ENCODE data around the gene PDRG1.
"Not testable (repeated sequence)": the region's sequence is repeated elsewhere in the genome, so short reads cannot be mapped to it uniquely, and the experiment has no call there.

PDRG1 gene

DNA sequence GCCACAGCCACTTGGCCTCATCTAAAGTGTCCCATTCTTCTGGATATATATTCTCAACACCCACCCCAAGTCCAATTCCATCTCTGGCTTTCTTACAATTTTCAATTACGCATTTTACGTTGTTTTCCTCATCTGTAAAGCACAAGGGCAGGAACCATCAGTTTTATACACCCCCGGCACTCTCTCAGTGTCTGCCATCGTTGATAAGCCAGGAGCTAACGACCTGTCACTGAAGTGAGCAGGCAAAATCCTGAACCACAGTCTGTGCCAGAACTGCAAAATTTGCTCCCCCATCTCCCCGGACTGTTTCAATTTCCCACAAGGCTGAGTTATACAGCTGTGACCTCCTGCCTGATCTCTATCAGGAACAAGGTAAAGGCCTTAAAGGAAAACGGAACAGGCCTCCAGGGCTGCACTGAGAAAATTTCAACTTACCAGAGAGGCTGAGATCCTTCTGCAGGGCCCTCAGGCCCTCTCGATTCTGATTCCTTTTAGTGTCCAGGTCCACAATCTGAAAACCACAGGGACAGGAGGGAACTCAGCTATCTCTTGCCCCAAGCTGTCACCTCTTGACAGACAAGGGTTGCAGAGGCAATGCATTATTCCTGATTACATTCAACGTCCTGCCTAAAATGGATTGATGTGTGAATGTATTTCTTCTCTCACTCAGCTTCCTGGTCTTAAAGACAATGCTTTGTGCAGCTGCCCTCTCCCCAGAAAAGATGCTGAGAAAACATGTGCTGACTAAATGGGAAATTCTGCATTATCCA is 1.8 kb downstream of the PDRG1 start:
- H3K4me1 Mint-ChIP-seq (ENCODE audit: low read depth) = peaks cover 31% of the 10 kb centered on the region
- H3K4me3 Mint-ChIP-seq = peak overlapping the region; percentile 96
- no peaks in the 10 kb centered on the region for H3K9me3 Mint-ChIP-seq
- peak overlapping the region; percentile 37 for H3K27ac Mint-ChIP-seq
- H3K27me3 Mint-ChIP-seq = no peaks in the 10 kb centered on the region
- H3K36me3 Mint-ChIP-seq (ENCODE audit: low read depth) = peaks cover 66% of the 10 kb centered on the region
- no peak for DNase-seq

DNA sequence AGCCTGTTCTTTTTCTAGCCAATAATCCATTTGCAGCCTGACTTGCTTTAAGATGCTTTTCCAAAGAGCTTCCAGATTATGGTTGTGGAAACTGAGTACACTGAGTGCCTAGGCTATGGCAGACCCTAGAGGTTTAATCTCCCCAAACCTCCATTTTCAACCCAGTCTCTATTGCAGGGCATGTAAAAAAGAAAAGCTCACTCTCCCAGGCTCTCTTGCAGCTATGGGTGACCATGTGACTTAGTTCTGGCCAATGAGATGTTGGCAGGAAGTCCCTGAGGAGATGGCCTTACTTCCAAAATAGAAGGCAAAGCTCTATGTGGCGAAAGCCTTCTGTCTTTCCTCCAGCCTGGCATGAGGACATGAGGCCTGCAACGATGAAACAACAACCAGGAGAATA is 3.8 kb downstream of the PDRG1 start:
- no peaks in the 10 kb centered on the region for H3K27me3 Mint-ChIP-seq
- H3K9me3 Mint-ChIP-seq = no peaks in the 10 kb centered on the region
- H3K27ac Mint-ChIP-seq = no peak overlapping the region
- no peak for DNase-seq
- H3K4me1 Mint-ChIP-seq (ENCODE audit: low read depth) = peaks cover 31% of the 10 kb centered on the region
- H3K4me3 Mint-ChIP-seq = no peak overlapping the region
- H3K36me3 Mint-ChIP-seq (ENCODE audit: low read depth) = peaks cover 83% of the 10 kb centered on the region

GRCh38 chr20:31945785-31946184 is 6.1 kb downstream of the PDRG1 start:
- no peak for DNase-seq
- H3K36me3 Mint-ChIP-seq (ENCODE audit: low read depth) = peaks cover 85% of the 10 kb centered on the region
- H3K27me3 Mint-ChIP-seq = no peaks in the 10 kb centered on the region
- no peak overlapping the region for H3K27ac Mint-ChIP-seq
- no peaks in the 10 kb centered on the region for H3K9me3 Mint-ChIP-seq
- H3K4me1 Mint-ChIP-seq (ENCODE audit: low read depth) = peaks cover 19% of the 10 kb centered on the region
- H3K4me3 Mint-ChIP-seq = no peak overlapping the region

- no peak for DNase-seq
- Mint-ChIP-seq H3K27ac (no peak overlapping the region), H3K27me3 (no peaks in the 10 kb centered on the region), H3K36me3 (ENCODE audit: low read depth) (peaks cover 82% of the 10 kb centered on the region), H3K9me3 (no peaks in the 10 kb centered on the region), H3K4me3 (no peak overlapping the region), H3K4me1 (ENCODE audit: low read depth) (peaks cover 14% of the 10 kb centered on the region)
Observed at GRCh38 chr20:31945319-31945718, 6.5 kb downstream of the PDRG1 start.

DNA sequence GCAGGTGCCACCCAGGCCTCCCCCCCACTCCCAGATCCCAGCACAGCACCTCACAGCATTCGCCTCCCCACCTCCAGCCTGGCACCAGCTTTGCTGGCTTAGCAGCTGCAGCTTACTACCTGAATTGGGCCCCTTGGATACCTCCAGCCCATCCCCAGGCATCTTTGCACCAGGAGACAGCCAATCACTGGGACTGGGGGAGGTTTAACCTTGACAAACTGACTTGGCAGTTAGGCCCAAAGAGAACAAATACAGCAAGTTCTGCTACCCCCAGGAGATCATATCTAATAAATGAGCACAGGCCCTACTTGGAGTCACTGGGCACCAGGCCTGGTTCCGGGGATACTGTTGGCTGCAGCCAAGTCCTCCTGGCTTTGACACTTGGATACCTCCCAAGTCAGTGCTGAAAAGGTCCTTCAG is 8.8 kb downstream of the PDRG1 start:
- DNase-seq = no peak
- H3K36me3 Mint-ChIP-seq (ENCODE audit: low read depth) = peaks cover 60% of the 10 kb centered on the region
- H3K4me1 Mint-ChIP-seq (ENCODE audit: low read depth) = no peaks in the 10 kb centered on the region
- H3K9me3 Mint-ChIP-seq = no peaks in the 10 kb centered on the region
- H3K27me3 Mint-ChIP-seq = no peaks in the 10 kb centered on the region
- H3K27ac Mint-ChIP-seq = peak overlapping the region; percentile 6
- no peak overlapping the region for H3K4me3 Mint-ChIP-seq

GRCh38 chr20:31939661-31940060 is 12.2 kb downstream of the PDRG1 start:
- H3K4me3 Mint-ChIP-seq = no peak overlapping the region
- no peaks in the 10 kb centered on the region for H3K9me3 Mint-ChIP-seq
- H3K27ac Mint-ChIP-seq = no peak overlapping the region
- H3K36me3 Mint-ChIP-seq (ENCODE audit: low read depth) = peaks cover 26% of the 10 kb centered on the region
- DNase-seq = no peak
- H3K27me3 Mint-ChIP-seq = no peaks in the 10 kb centered on the region
- no peaks in the 10 kb centered on the region for H3K4me1 Mint-ChIP-seq (ENCODE audit: low read depth)

GRCh38 chr20:31937820-31938219 is 14.0 kb downstream of the PDRG1 start:
- H3K9me3 Mint-ChIP-seq = no peaks in the 10 kb centered on the region
- H3K36me3 Mint-ChIP-seq (ENCODE audit: low read depth) = peaks cover 10% of the 10 kb centered on the region
- no peaks in the 10 kb centered on the region for H3K27me3 Mint-ChIP-seq
- DNase-seq = no peak
- H3K27ac Mint-ChIP-seq = no peak overlapping the region
- H3K4me3 Mint-ChIP-seq = no peak overlapping the region
- H3K4me1 Mint-ChIP-seq (ENCODE audit: low read depth) = no peaks in the 10 kb centered on the region

DNA sequence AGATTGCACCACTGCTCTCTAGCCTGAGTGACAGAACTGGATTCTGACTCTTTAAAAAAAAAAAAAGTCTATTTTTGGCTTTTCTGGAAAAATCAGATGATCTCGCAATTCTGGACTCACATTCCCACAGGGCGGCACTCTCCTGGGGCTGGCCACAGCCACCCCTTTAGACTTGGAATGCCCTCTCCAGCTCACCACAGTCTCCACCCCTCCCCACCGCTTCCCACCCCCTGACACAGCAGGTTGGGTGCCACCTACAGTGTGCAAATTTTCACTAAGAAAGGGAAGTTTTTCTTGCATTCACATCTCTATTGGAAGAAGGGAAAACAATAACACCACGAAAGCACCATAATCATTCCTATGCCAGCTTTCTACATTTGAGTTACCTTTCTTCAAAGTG is 15.4 kb downstream of the PDRG1 start:
- no peaks in the 10 kb centered on the region for H3K36me3 Mint-ChIP-seq (ENCODE audit: low read depth)
- H3K4me1 Mint-ChIP-seq (ENCODE audit: low read depth) = no peaks in the 10 kb centered on the region
- no peak overlapping the region for H3K4me3 Mint-ChIP-seq
- no peak for DNase-seq
- H3K27ac Mint-ChIP-seq = no peak overlapping the region
- no peaks in the 10 kb centered on the region for H3K27me3 Mint-ChIP-seq
- no peaks in the 10 kb centered on the region for H3K9me3 Mint-ChIP-seq

- Mint-ChIP-seq H3K4me1 (ENCODE audit: low read depth) (no peaks in the 10 kb centered on the region), H3K27ac (no peak overlapping the region), H3K9me3 (no peaks in the 10 kb centered on the region), H3K36me3 (ENCODE audit: low read depth) (no peaks in the 10 kb centered on the region), H3K27me3 (peaks cover 5% of the 10 kb centered on the region), H3K4me3 (no peak overlapping the region)
- no peak for DNase-seq
Observed at GRCh38 chr20:31934968-31935764, 16.7 kb downstream of the PDRG1 start.

DNA sequence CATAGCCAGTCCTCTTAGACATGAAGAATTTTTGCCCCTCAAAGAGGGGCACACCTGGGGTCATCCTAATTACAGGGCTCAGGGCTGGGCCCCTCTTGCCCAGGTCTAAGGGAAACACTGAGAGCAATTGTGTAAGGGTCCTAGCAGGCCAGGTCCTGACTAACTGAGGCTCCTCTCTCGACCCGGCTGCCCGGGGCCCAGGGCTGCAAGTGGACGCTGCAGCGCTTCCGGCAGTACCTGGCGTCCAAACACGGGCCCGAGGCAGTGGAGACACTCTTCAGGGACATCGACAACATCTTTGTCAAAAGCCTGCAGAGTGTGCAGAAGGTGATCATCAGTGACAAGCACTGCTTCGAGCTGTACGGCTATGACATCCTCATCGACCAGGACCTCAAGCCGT is 17.4 kb downstream of the PDRG1 start:
- no peak overlapping the region for H3K4me3 Mint-ChIP-seq
- no peaks in the 10 kb centered on the region for H3K4me1 Mint-ChIP-seq (ENCODE audit: low read depth)
- DNase-seq = no peak
- no peaks in the 10 kb centered on the region for H3K36me3 Mint-ChIP-seq (ENCODE audit: low read depth)
- no peak overlapping the region for H3K27ac Mint-ChIP-seq
- H3K9me3 Mint-ChIP-seq = no peaks in the 10 kb centered on the region
- peaks cover 5% of the 10 kb centered on the region for H3K27me3 Mint-ChIP-seq

DNA sequence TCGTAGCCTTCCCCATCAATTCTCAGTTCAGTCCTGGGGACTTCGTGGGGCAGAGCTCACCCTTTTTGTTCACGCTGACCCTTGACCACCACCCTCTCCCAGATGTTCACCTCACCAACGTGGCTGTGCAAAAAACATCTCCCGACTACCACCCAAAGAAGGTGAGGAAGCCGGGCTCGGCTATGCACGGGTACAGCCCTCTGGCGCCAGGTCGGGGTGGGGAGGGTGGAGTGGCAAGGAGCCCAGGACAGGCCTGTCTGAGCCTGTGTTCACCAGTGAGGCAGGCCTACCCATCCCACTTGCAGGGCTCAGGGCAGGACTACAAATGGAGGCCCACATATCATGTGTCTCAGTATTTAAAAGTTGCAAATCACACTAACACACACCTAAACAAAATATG is 18.1 kb downstream of the PDRG1 start:
- no peak for DNase-seq
- H3K36me3 Mint-ChIP-seq (ENCODE audit: low read depth) = no peaks in the 10 kb centered on the region

GRCh38 chr20:31930779-31931178 is 21.1 kb downstream of the PDRG1 start:
- Mint-ChIP-seq H3K27me3 (peaks cover 15% of the 10 kb centered on the region), H3K4me1 (ENCODE audit: low read depth) (no peaks in the 10 kb centered on the region), H3K4me3 (no peak overlapping the region), H3K9me3 (no peaks in the 10 kb centered on the region), H3K36me3 (ENCODE audit: low read depth) (no peaks in the 10 kb centered on the region), H3K27ac (no peak overlapping the region)
- DNase-seq = no peak

More for the DNA sequence above, 18.1 kb downstream of the PDRG1 start:
- no peaks in the 10 kb centered on the region for H3K9me3 Mint-ChIP-seq
- no peak overlapping the region for H3K27ac Mint-ChIP-seq
- no peaks in the 10 kb centered on the region for H3K4me1 Mint-ChIP-seq (ENCODE audit: low read depth)
- H3K4me3 Mint-ChIP-seq = no peak overlapping the region
- H3K27me3 Mint-ChIP-seq = peaks cover 8% of the 10 kb centered on the region

GRCh38 chr20:31929631-31930030 is 22.2 kb downstream of the PDRG1 start:
- not testable (repeated sequence) for H3K27ac Mint-ChIP-seq; H3K9me3 Mint-ChIP-seq; DNase-seq; H3K4me3 Mint-ChIP-seq; H3K36me3 Mint-ChIP-seq (ENCODE audit: low read depth); H3K4me1 Mint-ChIP-seq (ENCODE audit: low read depth)
- peaks cover 21% of the 10 kb centered on the region for H3K27me3 Mint-ChIP-seq

GRCh38 chr20:31927627-31928159 is 24.2 kb downstream of the PDRG1 start:
- Mint-ChIP-seq H3K9me3 (no peaks in the 10 kb centered on the region), H3K4me3 (no peak overlapping the region), H3K27me3 (peaks cover 31% of the 10 kb centered on the region), H3K4me1 (ENCODE audit: low read depth) (no peaks in the 10 kb centered on the region), H3K36me3 (ENCODE audit: low read depth) (no peaks in the 10 kb centered on the region), H3K27ac (no peak overlapping the region)
- no peak for DNase-seq

DNA sequence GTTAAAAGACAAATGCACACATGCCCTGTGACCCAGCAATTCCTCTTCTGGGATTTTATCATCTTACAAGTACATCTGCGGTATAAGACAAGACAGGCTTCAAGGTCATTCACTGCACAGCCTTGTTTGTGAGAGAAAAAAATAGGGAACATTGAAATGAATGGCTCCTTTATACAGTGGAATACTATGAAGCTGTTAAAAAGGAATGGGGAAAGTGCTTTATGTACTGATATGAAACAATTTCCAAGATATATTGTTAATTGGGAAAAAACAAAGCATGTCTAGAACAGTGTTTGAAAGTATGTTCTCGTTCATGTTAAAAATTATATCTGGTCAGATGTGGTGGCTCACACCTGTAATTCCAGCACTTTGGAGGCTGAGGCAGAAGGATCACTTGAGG is 25.4 kb downstream of the PDRG1 start:
- Mint-ChIP-seq H3K27me3 (peaks cover 31% of the 10 kb centered on the region), H3K9me3 (no peaks in the 10 kb centered on the region), H3K4me3 (no peak overlapping the region), H3K4me1 (ENCODE audit: low read depth) (no peaks in the 10 kb centered on the region), H3K36me3 (ENCODE audit: low read depth) (no peaks in the 10 kb centered on the region), H3K27ac (no peak overlapping the region)
- DNase-seq = no peak

Measured in activated T-cell treated with anti-CD3 and anti-CD28 coated beads, Interleukin-2, amount 50 U/mL, for 24 hours (primary cell).